Esophagus squamous epithelium (tissue), 5 donors: ENCODE measurements around the gene HMOX1. TPM values are rescaled to one million over a fixed set of nuclear protein-coding genes. Genes with fewer than 3 reads are reported as not detected.
A peak's percentile ranks its signal among the peaks of the same experiment; 100 is the strongest.

ENCODE experiments used
- DNase-seq: peaks from one replicate; lab custom pipeline; 2025; lab: John Stamatoyannopoulos, UW
- H3K27ac ChIP-seq, 4 donors: fragments of 200-600 bp; sonication (generic); one replicate each; pipeline ENCODE4 v1.5.1; 2016 to 2019; ENCODE audit warnings: mild to moderate bottlenecking in 1 of 4
- H3K27me3 ChIP-seq, 4 donors: fragments of 200-600 bp; sonication (generic); 1 replicate in 3 of 4; 2 replicates in 1 of 4; pipeline versions ENCODE4 v1.5.1 to v1.6.0; 2017 to 2021; ENCODE audit warnings: antibody characterized with exemption in 1 of 4
- H3K36me3 ChIP-seq, 3 donors: fragments of 200-600 bp; sonication (generic); one replicate each; pipeline ENCODE4 v1.5.1; 2016 to 2019
- H3K4me1 ChIP-seq, 3 donors: fragments of 200-600 bp; sonication (generic); one replicate each; pipeline ENCODE4 v1.5.1; 2017 to 2019
- H3K4me3 ChIP-seq, 4 donors: fragments of 200-600 bp; sonication (generic); 1 replicate in 3 of 4; 2 replicates in 1 of 4; pipeline ENCODE4 v1.5.1; 2016 to 2019; ENCODE audit warnings: mild to moderate bottlenecking in 2 of 4, moderate library complexity in 1 of 4
- H3K9me3 ChIP-seq, 3 donors: fragments of 200-600 bp; sonication (generic); one replicate each; pipeline ENCODE4 v1.5.1; 2016 to 2019
- POLR2A ChIP-seq, 4 donors: fragments of 450-650 bp; IDR thresholded peaks; one replicate each; pipeline ENCODE4 v1.6.1; 2017; ENCODE audit warnings: antibody characterized with exemption in 4 of 4, mild to moderate bottlenecking in 4 of 4, moderate library complexity in 3 of 4
- WGBS, 2 donors: methylation state at CpG; one replicate each; pipeline ENCODE4 v1.1.5; 2018; 5-methylcytosine and 5-hydroxymethylcytosine counted together
- intact Hi-C: fragments of 100-400 bp; cut with DNase I; formaldehyde crosslinking; loops from one replicate; pipeline ENCODE4 v1.15.0; 2022
- total RNA-seq, 4 donors: library from RNA; depleted of rRNA; stranded (reverse); fragments of >200 nt; gene quantifications; one replicate each; pipeline ENCODE4 v1.1.0, GENCODE V29; 2016
- TF ChIP-seq, protein P1 (sequence below), 6 experiments: fragments of 450-650 bp in 4 of 6; fragments of 200-600 bp in 2 of 6; sonication (generic) in 2 of 6; IDR thresholded peaks; one replicate each; pipeline ENCODE4 v1.5.1; 2016 to 2019; ENCODE audit warnings: antibody characterized with exemption in 6 of 6, mild to moderate bottlenecking in 4 of 6, moderate library complexity in 4 of 6
- donor health status: DM: yes; HTN: yes; CAD: no.

The HMOX1 gene
- total RNA-seq, 4 donors from 2014 or later, result 13.0 to 39.0 (median 18.3) TPM

DNA sequence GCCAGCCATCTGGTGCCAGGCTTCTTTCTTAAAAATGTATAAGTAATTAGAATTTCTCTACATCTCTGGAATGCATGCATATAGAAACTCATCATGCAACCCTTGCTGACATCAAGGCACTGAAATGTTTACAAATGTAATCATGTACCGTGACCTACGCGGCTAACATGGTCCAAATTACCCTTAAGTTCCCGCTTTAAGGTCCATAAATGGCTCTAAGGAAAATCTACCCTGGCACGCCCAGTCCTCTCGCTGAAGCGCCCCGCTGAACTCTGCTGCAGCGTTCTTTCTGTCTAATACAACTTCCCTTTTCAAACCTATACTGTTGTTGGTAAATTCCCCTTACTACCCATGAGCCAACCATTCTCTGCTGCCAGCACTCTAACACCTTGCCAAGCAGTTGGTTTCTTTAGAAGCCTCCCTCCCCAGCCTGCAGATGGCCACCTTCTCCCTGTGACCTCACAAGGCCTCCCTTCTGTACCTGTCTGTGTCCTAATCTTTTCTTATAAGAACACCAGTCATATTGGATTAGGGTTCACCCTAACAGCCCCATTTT lies 13.5 kb upstream of the HMOX1 start:
- H3K27me3 ChIP-seq, result peaks cover 0 to 16% (median 0%) of the 10 kb centered on the region in 4 donors
- TF ChIP-seq POLR2A (IDR thresholded peaks at IDR 0.05), result no peak
- TF ChIP-seq, protein P1, sequence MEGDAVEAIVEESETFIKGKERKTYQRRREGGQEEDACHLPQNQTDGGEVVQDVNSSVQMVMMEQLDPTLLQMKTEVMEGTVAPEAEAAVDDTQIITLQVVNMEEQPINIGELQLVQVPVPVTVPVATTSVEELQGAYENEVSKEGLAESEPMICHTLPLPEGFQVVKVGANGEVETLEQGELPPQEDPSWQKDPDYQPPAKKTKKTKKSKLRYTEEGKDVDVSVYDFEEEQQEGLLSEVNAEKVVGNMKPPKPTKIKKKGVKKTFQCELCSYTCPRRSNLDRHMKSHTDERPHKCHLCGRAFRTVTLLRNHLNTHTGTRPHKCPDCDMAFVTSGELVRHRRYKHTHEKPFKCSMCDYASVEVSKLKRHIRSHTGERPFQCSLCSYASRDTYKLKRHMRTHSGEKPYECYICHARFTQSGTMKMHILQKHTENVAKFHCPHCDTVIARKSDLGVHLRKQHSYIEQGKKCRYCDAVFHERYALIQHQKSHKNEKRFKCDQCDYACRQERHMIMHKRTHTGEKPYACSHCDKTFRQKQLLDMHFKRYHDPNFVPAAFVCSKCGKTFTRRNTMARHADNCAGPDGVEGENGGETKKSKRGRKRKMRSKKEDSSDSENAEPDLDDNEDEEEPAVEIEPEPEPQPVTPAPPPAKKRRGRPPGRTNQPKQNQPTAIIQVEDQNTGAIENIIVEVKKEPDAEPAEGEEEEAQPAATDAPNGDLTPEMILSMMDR (IDR thresholded peaks at IDR 0.05), result no peak
- DNase-seq, result no peak
- H3K9me3 ChIP-seq, result no peaks in the 10 kb centered on the region
- WGBS, 2 donors, result 22 to 45% methylated on average over 9 of the region's 9 CpGs
- H3K27ac ChIP-seq, result peak overlapping the region in 1 of 4 donors; percentile 26
- intact Hi-C loops, result no loop called here
- H3K4me3 ChIP-seq, result no peak overlapping the region
- H3K36me3 ChIP-seq, result no peaks in the 10 kb centered on the region
- H3K4me1 ChIP-seq, result peaks cover 5 to 38% (median 6%) of the 10 kb centered on the region in 3 donors

DNA sequence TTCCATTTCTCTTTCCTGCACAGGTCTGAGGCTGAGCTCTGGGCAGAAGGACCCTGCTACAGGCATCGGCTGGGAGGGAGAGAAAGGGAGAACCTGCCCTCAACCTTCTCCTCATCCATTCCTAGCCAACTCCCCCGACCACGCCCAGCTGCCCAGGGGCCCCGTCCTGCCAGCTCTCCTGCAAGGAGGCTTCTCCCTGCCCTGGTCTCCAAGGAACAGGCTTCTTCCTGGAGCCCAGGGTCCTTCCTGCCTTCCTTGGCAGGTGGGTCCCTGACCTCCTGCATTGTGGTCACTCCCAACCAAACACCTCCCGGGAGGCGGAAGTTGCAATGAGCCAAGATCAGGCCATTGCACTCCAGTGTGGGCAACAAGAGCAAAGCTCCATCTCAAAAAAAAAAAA lies 12.5 kb upstream of the HMOX1 start:
- 83% methylated on average over 1 of the region's 6 CpGs; no CpG with 5 or more reads in 1 of the 2 donors for WGBS, 2 donors
- TF ChIP-seq, protein P1 (IDR thresholded peaks at IDR 0.05), result no peak
- H3K4me1 ChIP-seq, result peaks cover 5 to 42% (median 6%) of the 10 kb centered on the region in 3 donors
- no peaks in the 10 kb centered on the region for H3K9me3 ChIP-seq
- no peaks in the 10 kb centered on the region for H3K36me3 ChIP-seq
- H3K4me3 ChIP-seq, result no peak overlapping the region
- DNase-seq, result no peak
- peaks cover 0 to 10% (median 0%) of the 10 kb centered on the region in 4 donors for H3K27me3 ChIP-seq
- no peak overlapping the region for H3K27ac ChIP-seq
- intact Hi-C loops, result no loop called here

DNA sequence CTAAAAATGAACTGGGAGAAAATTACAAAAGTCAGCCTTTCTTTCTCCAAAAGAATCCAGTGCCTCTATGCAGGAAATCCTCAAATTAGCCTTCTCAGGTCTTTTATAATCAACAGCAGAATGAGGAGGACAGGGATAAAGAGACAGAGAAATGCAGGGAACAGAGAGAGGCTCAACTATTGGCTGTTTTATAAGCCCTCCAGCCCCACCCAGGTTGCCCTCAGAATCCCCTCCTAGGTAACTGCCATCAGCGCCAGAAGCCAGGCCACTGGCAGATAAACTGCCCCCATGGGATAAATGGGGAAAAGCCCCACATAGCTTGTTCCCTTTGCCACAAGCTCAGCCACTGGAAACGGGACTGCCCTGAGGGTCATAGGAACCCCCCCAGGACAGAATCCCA lies 10.9 kb upstream of the HMOX1 start:
- no peak for TF ChIP-seq POLR2A (IDR thresholded peaks at IDR 0.05)
- TF ChIP-seq, protein P1 (IDR thresholded peaks at IDR 0.05), result no peak
- Histone ChIP-seq H3K27ac (no peak overlapping the region), H3K4me1 (peaks cover 5 to 36% (median 6%) of the 10 kb centered on the region in 3 donors), H3K4me3 (no peak overlapping the region), H3K27me3 (peaks cover 0 to 10% (median 0%) of the 10 kb centered on the region in 4 donors), H3K36me3 (no peaks in the 10 kb centered on the region), H3K9me3 (no peaks in the 10 kb centered on the region)
- intact Hi-C loops, result no loop called here
- DNase-seq, result no peak
- 51 to 73% methylated on average over 2 of the region's 2 CpGs for WGBS, 2 donors

DNA sequence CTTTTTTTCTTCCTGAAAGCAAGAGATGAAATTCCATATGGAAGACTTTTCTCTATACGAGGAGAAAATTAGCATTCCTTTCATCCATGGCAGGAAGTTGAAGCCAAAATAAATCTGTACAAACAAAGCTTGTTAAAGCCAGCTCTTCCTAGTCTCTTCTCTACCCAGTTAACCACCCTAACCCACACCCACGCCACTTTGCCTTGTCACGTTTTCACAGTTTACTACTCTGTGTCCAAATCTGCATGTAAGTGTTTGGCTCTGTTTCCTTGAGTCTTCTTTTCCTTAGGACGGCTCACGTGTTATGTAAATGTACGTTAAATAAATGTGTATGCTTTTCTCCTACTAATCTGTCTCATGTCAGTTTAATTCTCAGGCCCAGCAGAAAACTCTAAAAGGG lies 7.1 kb upstream of the HMOX1 start:
- no peak for TF ChIP-seq POLR2A (IDR thresholded peaks at IDR 0.05)
- TF ChIP-seq, protein P1 (IDR thresholded peaks at IDR 0.05), result no peak
- Histone ChIP-seq H3K4me1 (peaks cover 12 to 51% (median 19%) of the 10 kb centered on the region in 3 donors), H3K27me3 (no peaks in the 10 kb centered on the region), H3K36me3 (no peaks in the 10 kb centered on the region), H3K9me3 (no peaks in the 10 kb centered on the region), H3K27ac (no peak overlapping the region), H3K4me3 (no peak overlapping the region)
- WGBS, 2 donors, result 45 to 54% methylated on average over 6 of the region's 6 CpGs
- intact Hi-C loops, result no loop called here
- DNase-seq, result no peak

DNA sequence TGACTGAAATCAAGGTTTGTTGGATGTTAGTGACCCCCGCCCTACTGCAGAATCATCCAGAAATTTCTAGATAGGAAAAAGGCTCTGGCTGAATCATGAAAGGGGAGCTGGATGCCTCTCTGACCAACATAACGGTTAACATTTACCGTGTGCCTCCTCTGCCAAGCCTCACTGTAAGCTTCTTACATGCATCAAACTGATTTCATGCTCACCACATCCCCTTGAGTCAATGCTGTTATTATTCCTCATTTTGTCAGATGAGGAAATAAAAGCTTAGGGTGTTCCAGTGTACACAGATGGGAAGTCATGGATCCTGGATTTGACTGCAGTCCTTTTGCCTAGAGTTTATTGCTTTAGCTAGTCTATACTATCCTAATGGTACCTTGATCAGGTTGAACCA lies 5.9 kb upstream of the HMOX1 start:
- Histone ChIP-seq H3K4me3 (no peak overlapping the region), H3K27me3 (no peaks in the 10 kb centered on the region), H3K9me3 (no peaks in the 10 kb centered on the region), H3K27ac (peak overlapping the region in 1 of 4 donors; percentile 8), H3K36me3 (no peaks in the 10 kb centered on the region), H3K4me1 (peaks cover 12 to 58% (median 20%) of the 10 kb centered on the region in 3 donors)
- no peak for TF ChIP-seq POLR2A (IDR thresholded peaks at IDR 0.05)
- TF ChIP-seq, protein P1 (IDR thresholded peaks at IDR 0.05), result no peak
- intact Hi-C loops, result no loop called here
- 80 to 81% methylated on average over 3 of the region's 3 CpGs for WGBS, 2 donors
- no peak for DNase-seq
